Activated T-cell treated with anti-CD3 and anti-CD28 coated beads for 4 hours (primary cell): ENCODE data around the gene DGKD.

Experiments
- DNase-seq: peaks from one replicate; pipeline ENCODE4 v3.0.0-alpha.2; 2020

DGKD gene

DNA sequence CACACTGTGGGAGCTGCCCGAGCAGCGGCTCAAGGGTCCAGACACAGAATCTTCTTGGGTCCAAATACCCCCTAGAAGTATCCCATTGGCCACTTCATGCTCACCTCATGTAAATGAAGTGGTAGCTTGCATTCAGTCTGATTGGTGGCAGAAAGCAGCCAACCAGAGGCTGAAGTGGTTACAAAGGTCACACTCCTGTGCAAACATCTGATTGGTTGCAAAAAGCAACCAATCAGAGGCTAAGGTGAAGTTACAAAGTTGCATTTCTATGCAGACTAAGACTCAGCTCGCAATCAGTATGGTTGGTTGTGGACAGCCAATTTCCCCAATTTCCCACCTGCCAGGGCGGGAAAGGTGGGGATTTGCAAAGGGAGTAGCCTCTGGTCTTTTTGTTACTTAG, 94.3 kb downstream of the DGKD start:
- no peak for DNase-seq

DNA sequence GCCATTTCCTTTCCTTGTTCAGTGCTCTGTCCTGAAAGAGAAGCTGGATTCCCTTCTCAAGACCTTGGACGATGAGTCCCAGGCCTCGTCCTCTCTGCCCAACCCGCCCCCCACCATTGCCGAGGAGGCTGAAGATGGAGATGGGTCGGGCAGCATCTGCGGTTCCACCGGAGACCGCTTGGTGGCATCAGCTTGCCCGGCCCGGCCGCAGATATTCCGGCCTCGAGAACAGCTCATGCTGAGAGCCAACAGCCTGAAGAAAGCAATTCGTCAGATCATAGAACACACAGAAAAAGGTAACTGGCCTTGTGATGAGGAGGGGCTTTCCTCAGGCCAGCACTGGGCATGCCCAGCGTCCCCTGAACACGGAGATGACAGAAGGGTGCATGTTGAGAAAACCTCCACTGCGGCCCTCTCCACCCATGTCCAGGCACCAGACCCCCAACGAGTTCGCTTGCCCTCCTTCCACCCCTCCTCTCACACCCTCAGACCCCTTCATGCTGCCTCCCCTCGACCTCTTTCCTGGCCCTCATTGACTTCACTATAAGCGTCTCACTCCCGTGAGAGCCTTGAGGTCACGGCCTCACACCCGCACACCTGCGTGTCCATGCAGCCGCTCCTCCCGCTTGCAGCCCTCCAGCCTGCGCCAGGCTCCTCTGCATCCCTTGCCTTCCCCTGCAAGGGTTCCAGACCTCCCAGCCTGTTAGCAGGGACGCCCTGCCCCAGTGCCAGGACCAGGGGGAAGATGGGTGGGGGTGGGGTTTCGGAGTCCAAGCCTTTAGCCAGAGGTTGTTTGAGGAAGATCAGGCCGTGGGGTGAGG, 95.0 kb downstream of the DGKD start:
- no peak for DNase-seq

DNA sequence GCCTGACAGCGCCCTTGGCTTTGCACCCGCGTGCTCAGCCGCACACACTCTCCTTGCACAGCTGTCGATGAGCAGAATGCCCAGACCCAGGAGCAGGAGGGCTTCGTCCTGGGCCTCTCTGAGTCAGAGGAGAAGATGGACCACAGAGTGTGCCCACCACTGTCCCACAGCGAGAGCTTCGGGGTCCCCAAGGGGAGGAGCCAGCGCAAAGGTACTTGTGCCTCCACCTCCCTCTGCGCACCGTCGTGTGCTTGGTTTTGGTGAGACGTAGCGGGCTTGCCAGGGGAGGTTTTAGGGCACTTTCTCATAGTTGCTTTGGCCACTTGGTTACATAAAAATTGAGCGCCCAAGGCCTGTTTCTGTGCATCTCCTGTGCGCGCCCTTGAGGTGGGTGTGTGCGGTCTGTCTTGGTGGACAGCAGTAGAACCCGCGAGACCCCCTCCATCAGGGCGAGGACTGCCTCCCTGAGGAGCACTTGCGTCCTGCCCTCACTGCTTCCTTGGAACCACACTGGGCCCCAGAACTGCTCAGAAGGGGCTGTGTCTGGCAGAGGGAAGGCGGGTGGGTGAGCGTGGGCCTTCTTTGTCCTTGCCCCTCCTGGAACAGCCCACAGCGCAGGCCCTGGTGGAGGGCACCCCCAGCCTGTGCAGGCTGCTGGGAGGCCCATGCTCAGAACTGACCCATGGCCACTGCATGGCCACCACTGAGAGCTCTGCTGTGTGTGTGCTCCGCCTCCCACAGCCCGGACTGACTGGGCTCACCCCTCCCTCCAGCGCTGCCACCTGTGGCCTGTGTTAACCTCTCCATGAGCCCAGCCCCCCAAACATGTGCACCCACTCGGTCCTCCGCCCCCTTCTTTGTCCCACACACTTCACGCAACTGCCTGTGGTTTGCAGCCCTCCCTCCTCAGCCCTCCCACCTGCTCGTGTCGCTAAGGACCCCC, 95.9 kb downstream of the DGKD start:
- DNase-seq, result no peak

- DNase-seq, result no peak
These were observed 96.7 kb downstream of the DGKD start for GRCh38 chr2:233450864-233451575.

- no peak for DNase-seq
These were observed 97.7 kb downstream of the DGKD start for GRCh38 chr2:233451950-233452349.

- no peak for DNase-seq
These were observed 99.0 kb downstream of the DGKD start for GRCh38 chr2:233453111-233453915.

DNA sequence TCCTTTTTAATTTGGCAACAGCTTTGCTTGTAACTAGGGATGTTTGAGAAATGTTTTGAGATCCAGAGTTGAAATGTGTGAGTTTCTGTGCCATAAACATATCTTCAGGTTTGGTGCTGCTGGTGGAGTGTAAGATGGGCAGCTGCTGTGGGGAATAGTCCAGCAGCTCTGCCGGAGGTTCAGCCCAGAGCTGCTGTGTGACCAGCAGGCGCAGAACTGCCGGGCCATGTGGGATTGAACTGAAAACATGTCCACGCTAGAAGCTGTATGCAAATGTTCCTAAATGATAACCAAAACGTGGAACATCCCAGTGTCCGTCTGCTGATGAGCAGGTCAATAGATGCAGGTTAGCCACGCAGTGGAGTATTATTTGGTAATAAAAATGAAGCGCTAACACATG, 99.6 kb downstream of the DGKD start:
- no peak for DNase-seq

DNA sequence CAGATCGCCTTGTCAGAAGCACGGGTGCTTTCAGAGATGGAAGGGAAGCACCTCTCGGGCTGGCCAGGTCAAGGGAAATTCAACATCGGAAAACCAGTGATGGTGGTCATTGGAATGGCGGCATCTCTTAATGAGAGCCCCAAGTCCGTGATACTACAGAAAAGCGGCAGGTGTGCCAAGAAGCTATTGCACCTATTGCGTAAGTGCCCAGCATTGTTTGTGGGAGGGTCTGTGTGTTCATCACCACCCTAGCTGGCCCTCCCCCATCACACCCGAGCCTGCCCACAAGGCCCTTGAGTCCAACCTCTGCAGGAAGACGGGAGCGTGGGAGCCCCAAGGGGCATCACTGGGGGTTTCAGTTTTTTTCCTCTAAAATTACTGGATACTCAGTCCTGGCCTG, 100.7 kb downstream of the DGKD start:
- DNase-seq, result no peak

- no peak for DNase-seq
These were observed 101.2 kb downstream of the DGKD start for GRCh38 chr2:233455491-233455890.

GRCh38 chr2:233456111-233456510, 101.8 kb downstream of the DGKD start:
- DNase-seq, result no peak

- no peak for DNase-seq
These were observed 102.6 kb downstream of the DGKD start for GRCh38 chr2:233456934-233457333.

GRCh38 chr2:233457356-233457755, 103.1 kb downstream of the DGKD start:
- DNase-seq, result no peak

GRCh38 chr2:233458031-233458610, 103.8 kb downstream of the DGKD start:
- no peak for DNase-seq

- DNase-seq, result no peak
These were observed 104.5 kb downstream of the DGKD start for GRCh38 chr2:233458826-233459225.

DNA sequence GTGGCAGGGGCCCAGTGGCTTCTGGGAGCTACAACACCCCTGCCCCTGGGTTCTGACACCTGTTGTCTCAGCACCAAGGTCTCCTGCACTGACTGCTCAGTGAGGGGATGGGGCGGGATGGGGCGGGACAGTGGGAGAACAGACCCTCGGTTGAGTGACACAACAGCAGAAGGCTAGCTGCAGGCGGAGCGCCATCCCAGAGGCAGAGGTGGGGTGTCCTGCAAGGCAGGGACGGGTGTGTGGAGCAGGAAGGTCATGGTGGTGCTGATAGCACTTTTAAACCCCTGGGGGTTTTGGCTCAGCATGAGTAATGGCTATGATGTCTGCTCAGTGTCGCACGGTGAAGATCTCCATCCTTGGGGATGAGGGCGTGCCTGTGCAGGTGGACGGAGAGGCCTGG, 105.1 kb downstream of the DGKD start:
- no peak for DNase-seq

DNA sequence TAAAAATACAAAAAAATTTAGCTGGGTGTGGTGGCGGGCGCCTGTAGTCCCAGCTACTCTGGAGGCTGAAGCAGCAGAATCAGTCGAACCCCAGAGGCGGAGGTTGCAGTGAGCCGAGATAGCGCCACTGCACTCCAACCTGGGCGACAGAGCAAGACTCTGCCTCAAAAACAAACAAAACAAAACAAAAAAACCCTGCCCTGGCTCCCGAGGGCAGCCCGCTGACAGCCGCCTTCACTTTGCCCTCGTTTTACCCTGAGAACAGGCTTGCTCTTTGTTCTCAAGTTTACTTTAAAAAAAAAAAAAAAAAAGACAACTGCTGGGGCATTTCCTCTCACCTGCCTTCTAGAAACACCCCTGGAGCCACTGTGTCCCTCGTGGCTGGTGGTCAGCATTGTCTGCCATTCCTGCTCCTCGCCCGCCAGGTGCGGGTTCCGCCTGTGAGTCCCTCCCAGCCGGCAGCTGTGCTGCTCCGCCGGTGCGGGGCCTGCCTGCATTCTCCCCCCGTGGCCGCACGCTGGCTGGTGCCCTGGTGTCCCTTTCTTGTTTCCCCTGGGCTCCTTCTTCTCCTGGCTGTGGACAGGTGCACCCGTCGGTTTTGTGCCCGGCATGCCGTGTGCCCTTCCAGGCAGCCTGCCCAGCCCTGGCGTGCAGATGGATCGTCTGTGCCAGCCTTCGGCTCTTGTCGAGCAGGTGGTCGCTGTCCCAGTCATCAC, 106.6 kb downstream of the DGKD start:
- DNase-seq, result no peak

- no peak for DNase-seq
These were observed 107.2 kb downstream of the DGKD start for GRCh38 chr2:233461481-233461891.

DNA sequence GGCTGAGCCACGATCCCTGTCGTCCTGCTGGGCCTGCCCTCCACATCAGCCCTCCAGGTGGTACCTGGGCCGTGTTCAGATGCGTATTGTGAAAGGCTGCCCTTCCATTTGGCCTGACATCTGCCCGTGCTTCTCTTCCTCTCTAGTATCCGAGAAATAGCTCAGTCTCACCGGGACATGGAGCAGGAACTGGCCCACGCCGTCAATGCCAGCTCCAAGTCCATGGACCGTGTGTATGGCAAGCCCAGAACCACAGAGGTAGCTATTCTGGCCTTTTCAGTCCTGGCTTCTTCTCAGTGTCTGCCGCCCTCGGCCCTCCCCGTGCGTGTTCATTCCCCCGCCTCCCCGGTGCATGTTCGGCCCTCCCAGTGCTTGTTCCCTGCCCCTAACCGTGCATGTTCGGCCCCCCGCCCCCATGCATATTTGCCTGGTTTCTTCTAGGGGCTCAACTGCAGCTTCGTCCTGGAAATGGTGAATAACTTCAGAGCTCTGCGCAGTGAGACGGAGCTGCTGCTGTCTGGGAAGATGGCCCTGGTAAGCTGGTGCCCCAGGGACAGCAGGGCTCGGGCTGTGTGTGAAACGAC, 108.0 kb downstream of the DGKD start:
- DNase-seq, result no peak

- no peak for DNase-seq
These were observed 108.7 kb downstream of the DGKD start for GRCh38 chr2:233462826-233463470.

DNA sequence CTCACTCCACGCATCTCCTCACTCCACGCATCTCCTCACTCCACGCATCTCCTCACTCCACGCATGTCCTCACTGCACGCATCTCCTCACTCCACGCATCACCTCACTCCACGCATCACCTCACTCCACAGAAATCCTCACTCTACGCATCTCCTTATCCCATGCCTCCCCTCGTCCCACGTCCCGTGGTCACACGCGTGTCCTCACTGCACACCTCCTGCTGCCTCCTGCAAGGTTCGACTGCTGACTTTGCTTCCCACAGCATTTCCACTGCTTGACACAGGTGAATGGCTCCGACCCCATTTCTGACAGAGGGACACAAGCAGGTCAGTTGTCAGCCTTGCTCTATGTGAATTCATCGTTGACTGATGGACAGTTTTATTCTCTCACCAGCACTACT, 109.3 kb downstream of the DGKD start:
- no peak for DNase-seq
